GM21390 (cell line): ENCODE data around the gene YTHDF2.
"Not testable (repeated sequence)": the region's sequence is repeated elsewhere in the genome, so short reads cannot be mapped to it uniquely, and the experiment has no call there.

Source experiments
- ATAC-seq: cut with Tn5 transposase; IDR thresholded peaks from one replicate; pipeline ENCODE4 v1.9.1; 2021; ENCODE audit not compliant: unreplicated experiment

The YTHDF2 gene

GRCh38 chr1:28758420-28758819, 21.7 kb downstream of the YTHDF2 start:
- no peak for ATAC-seq

GRCh38 chr1:28759257-28759656, 22.5 kb downstream of the YTHDF2 start:
- no peak for ATAC-seq

GRCh38 chr1:28761189-28761588, 24.4 kb downstream of the YTHDF2 start:
- no peak for ATAC-seq

GRCh38 chr1:28766532-28767183, 29.9 kb downstream of the YTHDF2 start:
- ATAC-seq, result no peak

GRCh38 chr1:28770601-28771165, 33.9 kb downstream of the YTHDF2 start:
- ATAC-seq, result no peak

GRCh38 chr1:28771921-28772320, 35.2 kb downstream of the YTHDF2 start:
- not testable (repeated sequence) for ATAC-seq

- no peak for ATAC-seq
Observed at GRCh38 chr1:28773105-28773504, 36.4 kb downstream of the YTHDF2 start.

GRCh38 chr1:28775121-28775942, 38.6 kb downstream of the YTHDF2 start:
- ATAC-seq, result no peak

- no peak for ATAC-seq
Observed at GRCh38 chr1:28776341-28776740, 39.6 kb downstream of the YTHDF2 start.

GRCh38 chr1:28778021-28778420, 41.3 kb downstream of the YTHDF2 start:
- ATAC-seq, result no peak

GRCh38 chr1:28779751-28780408, 43.1 kb downstream of the YTHDF2 start:
- no peak for ATAC-seq

- no peak for ATAC-seq
Observed at GRCh38 chr1:28781305-28781704, 44.6 kb downstream of the YTHDF2 start.

- ATAC-seq, result no peak
Observed at GRCh38 chr1:28782011-28782410, 45.3 kb downstream of the YTHDF2 start.

- no peak for ATAC-seq
Observed at GRCh38 chr1:28783363-28783762, 46.6 kb downstream of the YTHDF2 start.

- ATAC-seq, result no peak
Observed at GRCh38 chr1:28789412-28789811, 52.7 kb downstream of the YTHDF2 start.

- ATAC-seq, result no peak
Observed at GRCh38 chr1:28789816-28790215, 53.1 kb downstream of the YTHDF2 start.

GRCh38 chr1:28790377-28791035, 53.8 kb downstream of the YTHDF2 start:
- ATAC-seq, result no peak

- not testable (repeated sequence) for ATAC-seq
Observed at GRCh38 chr1:28791929-28792328, 55.2 kb downstream of the YTHDF2 start.

GRCh38 chr1:28792644-28793121, 55.9 kb downstream of the YTHDF2 start:
- ATAC-seq, result no peak

GRCh38 chr1:28794582-28794981, 57.8 kb downstream of the YTHDF2 start:
- ATAC-seq, result not testable (repeated sequence)
